ENCODE data around the gene CRCP.

- no peak for TF ChIP-seq ATF3 (IDR thresholded peaks at IDR 0.05)
- no peak for TF ChIP-seq CTCF (IDR thresholded peaks at IDR 0.05; ENCODE audit: low read depth, low read length, missing input control)
- TF ChIP-seq RAD21 (IDR thresholded peaks at IDR 0.05): no peak
- no peak for TF ChIP-seq JUND (IDR thresholded peaks at IDR 0.05)
- TF ChIP-seq TAF1 (conservative IDR thresholded peaks at IDR 0.05): no peak
- no peak for TF ChIP-seq MAX (IDR thresholded peaks at IDR 0.05)
- no peak for TF ChIP-seq YY1 (IDR thresholded peaks at IDR 0.05)
- TF ChIP-seq EGR1 (IDR thresholded peaks at IDR 0.05; ENCODE audit: low read depth in 2 of 2): no peak
- TF ChIP-seq SP1 (IDR thresholded peaks at IDR 0.05): no peak
- TF ChIP-seq ZBTB33 (IDR thresholded peaks at IDR 0.05): no peak
Measured at GRCh38 chr7:66169616-66170015, 55.0 kb downstream of the CRCP start.

Data from liver (tissue), 3 donors.